Muscle of leg (tissue), 11 donors: ENCODE data around the gene SLC5A10. TPM values are rescaled to one million over a fixed set of nuclear protein-coding genes. Genes with fewer than 3 reads are reported as not detected.

Experiments used
- DNase-seq: peaks from one replicate; pipeline ENCODE4 v3.0.0; 2013
- H3K27ac ChIP-seq: one replicate; pipeline ENCODE4 v1.5.1; 2013; ENCODE audit warnings: mild to moderate bottlenecking, low read length, control low read depth
- H3K27me3 ChIP-seq: one replicate; pipeline ENCODE4 v1.6.1; 2013; ENCODE audit warnings: low read length; ENCODE audit not compliant: control insufficient read depth, insufficient read depth
- H3K36me3 ChIP-seq: one replicate; pipeline ENCODE4 v1.6.1; 2013; ENCODE audit warnings: low read length; ENCODE audit not compliant: control insufficient read depth, insufficient read depth
- H3K4me1 ChIP-seq: one replicate; pipeline ENCODE4 v1.6.1; 2013; ENCODE audit warnings: low read length; ENCODE audit not compliant: control insufficient read depth, insufficient read depth
- H3K4me3 ChIP-seq: one replicate; pipeline ENCODE4 v1.5.1; 2013; ENCODE audit warnings: low read length, control low read depth
- H3K9me3 ChIP-seq: replicated peaks from 2 replicates; pipeline ENCODE4 v1.6.1; 2013; ENCODE audit warnings: low read depth, low read length; ENCODE audit not compliant: control insufficient read depth
- WGBS: methylation state at CpG from one replicate; pipeline ENCODE4 v1.1.5; 2013; ENCODE audit warnings: missing lambda C conversion rate; ENCODE audit not compliant: insufficient coverage; 5-methylcytosine and 5-hydroxymethylcytosine counted together
- polyA plus RNA-seq, 8 donors: library from polyadenylated mRNA; unstranded; fragments of 120-200 nt; gene quantifications; one replicate each; pipeline versions ENCODE4 v1.2.1 to v1.2.3, GENCODE V29; 2013; ENCODE audit warnings: inconsistent platforms in 1 of 8, low replicate concordance in 1 of 8; ENCODE audit not compliant: insufficient read length in 8 of 8, insufficient read depth in 1 of 8
- total RNA-seq: library from RNA; stranded (reverse); fragments of 120-200 nt; gene quantifications from one replicate; pipeline ENCODE4 v1.2.4, GENCODE V29; 2013

SLC5A10 gene
- total and polyA plus RNA-seq, 9 donors = 0.05 to 0.19 (median 0.06) TPM; not detected in 3

GRCh38 chr17:18970582-18971480 lies 18.9 kb downstream of the SLC5A10 start:
- H3K4me1 ChIP-seq = peaks cover 22% of the 10 kb centered on the region
- H3K4me3 ChIP-seq = no peak overlapping the region
- no peak for DNase-seq
- 87% methylated on average over 21 of the region's 28 CpGs for WGBS
- no peaks in the 10 kb centered on the region for H3K9me3 ChIP-seq
- no peaks in the 10 kb centered on the region for H3K27me3 ChIP-seq
- H3K36me3 ChIP-seq = no peaks in the 10 kb centered on the region
- no peak overlapping the region for H3K27ac ChIP-seq

GRCh38 chr17:18971801-18972200 lies 19.8 kb downstream of the SLC5A10 start:
- Histone ChIP-seq H3K9me3 (no peaks in the 10 kb centered on the region), H3K4me1 (peaks cover 22% of the 10 kb centered on the region), H3K4me3 (no peak overlapping the region), H3K27me3 (no peaks in the 10 kb centered on the region), H3K27ac (no peak overlapping the region), H3K36me3 (no peaks in the 10 kb centered on the region)
- no peak for DNase-seq
- 60% methylated on average over 1 of the region's 7 CpGs for WGBS

GRCh38 chr17:18974407-18975149 lies 22.6 kb downstream of the SLC5A10 start:
- H3K4me3 ChIP-seq = no peak overlapping the region
- no peaks in the 10 kb centered on the region for H3K27me3 ChIP-seq
- DNase-seq = no peak
- no peaks in the 10 kb centered on the region for H3K36me3 ChIP-seq
- H3K4me1 ChIP-seq = no peaks in the 10 kb centered on the region
- no peaks in the 10 kb centered on the region for H3K9me3 ChIP-seq
- 75% methylated on average over 10 of the region's 10 CpGs for WGBS
- no peak overlapping the region for H3K27ac ChIP-seq

GRCh38 chr17:18975597-18975996 lies 23.6 kb downstream of the SLC5A10 start:
- no peak overlapping the region for H3K4me3 ChIP-seq
- H3K36me3 ChIP-seq = no peaks in the 10 kb centered on the region
- no peak overlapping the region for H3K27ac ChIP-seq
- H3K4me1 ChIP-seq = no peaks in the 10 kb centered on the region
- no peaks in the 10 kb centered on the region for H3K9me3 ChIP-seq
- WGBS = 85% methylated on average over 13 of the region's 13 CpGs
- no peak for DNase-seq
- no peaks in the 10 kb centered on the region for H3K27me3 ChIP-seq

GRCh38 chr17:18976201-18976600 lies 24.2 kb downstream of the SLC5A10 start:
- no peak for DNase-seq
- Histone ChIP-seq H3K4me1 (peaks cover 4% of the 10 kb centered on the region), H3K27me3 (no peaks in the 10 kb centered on the region), H3K36me3 (no peaks in the 10 kb centered on the region), H3K4me3 (no peak overlapping the region), H3K27ac (no peak overlapping the region), H3K9me3 (no peaks in the 10 kb centered on the region)
- WGBS = 100% methylated on average over 1 of the region's 4 CpGs

GRCh38 chr17:18977021-18977420 lies 25.1 kb downstream of the SLC5A10 start:
- Histone ChIP-seq H3K4me3 (no peak overlapping the region), H3K27me3 (no peaks in the 10 kb centered on the region), H3K9me3 (no peaks in the 10 kb centered on the region), H3K36me3 (no peaks in the 10 kb centered on the region), H3K27ac (no peak overlapping the region), H3K4me1 (peaks cover 6% of the 10 kb centered on the region)
- DNase-seq = no peak
- whole genome bisulfite sequencing = 85% methylated on average over 3 of the region's 4 CpGs

- no peak overlapping the region for H3K4me3 ChIP-seq
- H3K27me3 ChIP-seq = no peaks in the 10 kb centered on the region
- 83% methylated on average over 18 of the region's 19 CpGs for WGBS
- DNase-seq = no peak
- no peak overlapping the region for H3K27ac ChIP-seq
- H3K4me1 ChIP-seq = peaks cover 6% of the 10 kb centered on the region
- H3K36me3 ChIP-seq = no peaks in the 10 kb centered on the region
- H3K9me3 ChIP-seq = no peaks in the 10 kb centered on the region
These were observed 25.7 kb downstream of the SLC5A10 start for GRCh38 chr17:18977646-18978045.

GRCh38 chr17:18978050-18978449 lies 26.1 kb downstream of the SLC5A10 start:
- H3K9me3 ChIP-seq = no peaks in the 10 kb centered on the region
- WGBS = 82% methylated on average over 13 of the region's 13 CpGs
- H3K27me3 ChIP-seq = no peaks in the 10 kb centered on the region
- no peak overlapping the region for H3K27ac ChIP-seq
- H3K36me3 ChIP-seq = no peaks in the 10 kb centered on the region
- H3K4me1 ChIP-seq = peaks cover 6% of the 10 kb centered on the region
- no peak overlapping the region for H3K4me3 ChIP-seq
- no peak for DNase-seq

GRCh38 chr17:18978655-18979054 lies 26.7 kb downstream of the SLC5A10 start:
- H3K4me1 ChIP-seq = peaks cover 6% of the 10 kb centered on the region
- DNase-seq = no peak
- no peaks in the 10 kb centered on the region for H3K27me3 ChIP-seq
- no peak overlapping the region for H3K27ac ChIP-seq
- WGBS = 77% methylated on average over 10 of the region's 17 CpGs
- H3K9me3 ChIP-seq = no peaks in the 10 kb centered on the region
- H3K36me3 ChIP-seq = no peaks in the 10 kb centered on the region
- H3K4me3 ChIP-seq = no peak overlapping the region

GRCh38 chr17:18980682-18981334 lies 28.8 kb downstream of the SLC5A10 start:
- Histone ChIP-seq H3K27me3 (no peaks in the 10 kb centered on the region), H3K27ac (no peak overlapping the region), H3K36me3 (no peaks in the 10 kb centered on the region), H3K4me1 (peaks cover 6% of the 10 kb centered on the region), H3K4me3 (no peak overlapping the region), H3K9me3 (no peaks in the 10 kb centered on the region)
- no peak for DNase-seq
- 50% methylated on average over 9 of the region's 13 CpGs for WGBS
